Vein endothelial cell (primary cell): Measurements from ENCODE around the gene LYAR. TPM values are rescaled to one million over a fixed set of nuclear protein-coding genes. Genes with fewer than 3 reads are reported as not detected.

Source experiments
- total RNA-seq: library from RNA; depleted of rRNA; stranded (reverse); fragments of >200 nt; gene quantifications from 2 replicates; pipeline ENCODE4 v1.2.3, GENCODE V29; 2012

LYAR gene
- 12.1 and 21.4 TPM in 2 replicates for total RNA-seq

GRCh38 chr4:4289941-4290850 lies at the start of gene LYAR, which contains the start of gene ZBTB49:
TSS of gene LYAR (minus strand) at chr4:4290154. CDS start at chr4:4283742, 6,412 bp downstream.
TSS of gene ZBTB49 (plus strand) at chr4:4290251. CDS start at chr4:4299946, 9,695 bp downstream.

GRCh38 chr4:4248029-4248884 lies 41.7 kb downstream of the LYAR start, which contains the start of gene TMEM128:
TSS of gene TMEM128 (minus strand) at chr4:4248223. CDS start at chr4:4248202, 21 bp downstream.

GRCh38 chr4:4226606-4227438 lies 63.1 kb downstream of the LYAR start, which contains the start of gene OTOP1:
TSS of gene OTOP1 (minus strand) at chr4:4226929. CDS start at chr4:4226864, 65 bp downstream.

Other genes with a start within 250 kb of the LYAR start
- gene OTOP1, start 63.2 kb downstream of the LYAR start, total RNA-seq = not detected in 2 replicates
- 11.1 and 11.9 TPM in 2 replicates for gene TMEM128, start 41.9 kb downstream of the LYAR start, total RNA-seq
- 5.9 and 10.3 TPM in 2 replicates for gene ZBTB49, start 97 bp upstream of the LYAR start, total RNA-seq
- gene NSG1, start 96.9 kb upstream of the LYAR start, total RNA-seq = 0.57 and 0.98 TPM in 2 replicates